ENCODE measurements around the gene TAP1. TPM values are rescaled to one million over a fixed set of nuclear protein-coding genes. Genes with fewer than 3 reads are reported as not detected.

Gene TAP1
- total and polyA plus RNA-seq, 2 of the 8 experiments (the other 6 are each of a cell fraction or from before 2014, with no cell fraction given) = 16.8 to 22.0 TPM

DNA sequence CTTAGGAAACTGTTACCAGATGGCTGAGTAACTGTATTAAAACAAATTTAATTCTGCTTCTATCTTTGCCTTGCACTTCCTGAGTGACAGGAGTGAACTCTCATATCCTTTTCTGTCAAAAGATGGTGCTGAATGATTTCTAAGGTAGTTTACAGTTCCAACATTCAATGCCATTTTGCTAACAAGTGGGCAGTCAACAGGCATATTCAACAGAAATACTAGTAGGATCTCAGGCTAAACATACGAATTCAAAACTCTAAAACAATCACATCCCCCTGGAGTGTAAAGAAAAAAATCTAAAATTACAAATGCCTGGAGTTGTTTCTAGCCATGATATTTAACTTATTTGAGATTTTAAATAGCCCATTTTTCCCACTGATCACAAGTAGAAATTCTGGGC lies 7.2 kb upstream of the TAP1 start:
- Histone ChIP-seq H3K79me2 (ENCODE audit: control insufficient read depth in 1 of 2, insufficient read depth in 2 of 2, low read length in 2 of 2) (no peaks in the 10 kb centered on the region), H3K18ac (ENCODE audit: extremely low read depth, low read length) (no peak overlapping the region), H2BK120ac (replicated peaks; ENCODE audit: low read depth, low read length) (no peak overlapping the region), H3K23ac (ENCODE audit: insufficient read length) (no peak overlapping the region), H4K8ac (ENCODE audit: extremely low read depth, insufficient read depth, low read length) (no peak overlapping the region), H3K4me1 (replicated peaks in 1 of 4; ENCODE audit: control insufficient read depth in 3 of 4, insufficient read depth in 4 of 4, low read length in 3 of 4) (peaks cover 0 to 3% (median 0%) of the 10 kb centered on the region in 4 experiments; a peak in 5 of 7 replicates), H2BK5ac (ENCODE audit: low read depth, low read length) (no peak overlapping the region), H3K27ac (ENCODE audit: low read depth, low read length) (no peak overlapping the region), H2BK15ac (ENCODE audit: low read length) (no peak overlapping the region), H3K27me3 (replicated peaks in 1 of 4; ENCODE audit: control insufficient read depth in 3 of 4, extremely low read depth in 1 of 4, insufficient read depth in 3 of 4, low read length in 3 of 4) (peaks cover 0 to 6% (median 6%) of the 10 kb centered on the region in 4 experiments; a peak in 5 of 7 replicates), H3K23me2 (ENCODE audit: low read depth, low read length) (no peaks in the 10 kb centered on the region), H4K91ac (replicated peaks; ENCODE audit: insufficient read length, low read length) (no peak overlapping the region), H3K9ac (replicated peaks in 1 of 4; ENCODE audit: extremely low read depth in 1 of 4, low read depth in 3 of 4, low read length in 3 of 4) (no peak overlapping the region), H2AFZ (ENCODE audit: low read length) (no peak overlapping the region), H3K56ac (replicated peaks; ENCODE audit: insufficient read length, low read depth, low read length) (no peak overlapping the region), H2AK5ac (ENCODE audit: low read depth, low read length) (no peak overlapping the region), H3K4me2 (ENCODE audit: insufficient read depth in 1 of 2, low read depth in 2 of 2, low read length in 2 of 2) (peak overlapping the region in 1 of 2 experiments; percentile 20; a peak in 2 of 4 replicates), H3K79me1 (ENCODE audit: low read depth, low read length) (no peaks in the 10 kb centered on the region), H3K4ac (replicated peaks; ENCODE audit: insufficient read length, low read depth, low read length) (no peak overlapping the region), H3K14ac (ENCODE audit: insufficient read length) (no peak overlapping the region), H4K5ac (ENCODE audit: insufficient read length, low read depth, low read length) (no peak overlapping the region), H3K36me3 (ENCODE audit: control insufficient read depth in 2 of 4, insufficient read depth in 4 of 4, low read length in 3 of 4) (no peaks in the 10 kb centered on the region), H4K20me1 (replicated peaks in 1 of 2; ENCODE audit: control insufficient read depth in 1 of 2, insufficient read depth in 2 of 2, low read length in 2 of 2) (no peaks in the 10 kb centered on the region), H3K4me3 (ENCODE audit: extremely low read depth in 1 of 4, insufficient read depth in 2 of 4, low read depth in 3 of 4, low read length in 4 of 4) (no peak overlapping the region), H2BK20ac (ENCODE audit: low read length) (no peak overlapping the region), H3K9me3 (ENCODE audit: insufficient read depth in 2 of 2, low read depth in 1 of 2, low read length in 1 of 2) (no peaks in the 10 kb centered on the region), H2BK12ac (ENCODE audit: low read depth, low read length) (no peak overlapping the region)
- ChIA-PET POLR2A (ENCODE audit: partially characterized antibody) (interaction anchor here (0.9 to 2.1 kb wide), 3 partner anchors 22 to 111 kb away, joined by 3 to 10 read pairs (median 4); partner anchors contain the start of gene TAP2), CTCF (ENCODE audit: partially characterized antibody) (interaction anchor here (1.0 to 19.9 kb wide), 12 partner anchors 9 to 111 kb away, joined by 3 to 402 read pairs (median 5); partner anchors contain the start of genes PSMB8 and TAP2)
- FAIRE-seq (no peak), DNase-seq (ENCODE audit: low read depth in 1 of 2, low spot score in 2 of 2) (no peak)
- WGBS, 2 experiments (ENCODE audit: extremely low coverage in 1 of 2, insufficient coverage in 1 of 2, insufficient read length in 1 of 2, insufficient replicate concordance in 2 of 2, low coverage in 1 of 2, low lambda C conversion rate in 2 of 2, missing lambda C conversion rate in 1 of 2) = 70% methylated on average over 1 of the region's 1 CpG; no CpG with 5 or more reads in 1 of the 2 experiments
- TF ChIP-seq CTBP2 (IDR thresholded peaks at IDR 0.05; ENCODE audit: borderline replicate concordance, insufficient read depth, insufficient read length, low read length) (no peak), SRF (IDR thresholded peaks at IDR 0.05; ENCODE audit: low read depth, low read length) (no peak), CBX5 (IDR thresholded peaks at IDR 0.05; ENCODE audit: low read depth, low read length) (no peak), JUND (IDR thresholded peaks at IDR 0.05; ENCODE audit: low read length) (no peak), EZH2 (IDR thresholded peaks at IDR 0.05; ENCODE audit: low read depth, low read length, severe bottlenecking) (no peak), EGR1 (IDR thresholded peaks at IDR 0.05; ENCODE audit: borderline replicate concordance, low read depth, low read length) (no peak), BRCA1 (IDR thresholded peaks at IDR 0.05; ENCODE audit: low read depth, low read length) (no peak)

Measured in H1 (cell line).